SK-N-SH (cell line): ENCODE measurements around the gene MUC22. TPM values are rescaled to one million over a fixed set of nuclear protein-coding genes. Genes with fewer than 3 reads are reported as not detected.

ENCODE experiments used
- CTCF ChIA-PET: fragments of 300-600, 350-600 bp; formaldehyde crosslinking; extraction: SDS; loops from one replicate; lab custom pipeline; 2021; lab: Yijun Ruan, JAX
- POLR2A ChIA-PET: fragments of 350-600 bp; sonication (Branson Sonifier 250); formaldehyde crosslinking; extraction: SDS; loops from one replicate; lab custom pipeline; 2020; ENCODE audit warnings: antibody characterized with exemption, inconsistent platforms; lab: Yijun Ruan, JAX
- DNase-seq: peaks from one replicate; pipeline ENCODE4 v3.0.0; 2012
- H2AFZ ChIP-seq: fragments of 200-600 bp; sonication (generic); 2 replicates; pipeline ENCODE4 v1.8.1; 2016; ENCODE audit warnings: antibody characterized with exemption, mild to moderate bottlenecking, low read depth
- H3F3A ChIP-seq: fragments of 200-600 bp; sonication (generic); replicated peaks from 2 replicates; pipeline ENCODE3; 2016; ENCODE audit warnings: antibody characterized with exemption, mild to moderate bottlenecking; ENCODE audit not compliant: insufficient read depth
- H3K27ac ChIP-seq, 2 experiments: fragments of 200-500 bp in 1 of 2; fragments of 200-600 bp in 1 of 2; sonication (Bioruptor generic) in 1 of 2; sonication (generic), shearing (Covaris generic) in 1 of 2; 2 replicates each; pipeline versions ENCODE4 v1.5.1 to v1.6.1; 2014 to 2016; ENCODE audit warnings: low read depth in 2 of 2, inconsistent platforms in 1 of 2, low read length in 1 of 2, mild to moderate bottlenecking in 1 of 2, mixed read lengths in 1 of 2
- H3K27me3 ChIP-seq: fragments of 200-600 bp; sonication (generic), shearing (Covaris generic); 2 replicates; pipeline ENCODE4 v1.6.1; 2016; ENCODE audit warnings: mixed run types; ENCODE audit not compliant: insufficient read depth
- H3K36me3 ChIP-seq, 2 experiments: fragments of 200-500 bp in 1 of 2; fragments of 200-600 bp in 1 of 2; sonication (Bioruptor generic) in 1 of 2; sonication (generic) in 1 of 2; replicated peaks in 1 of 2; 2 replicates each; pipeline versions ENCODE3 to v1.5.1; 2014 to 2016; ENCODE audit warnings: low read length in 1 of 2, mild to moderate bottlenecking in 1 of 2; ENCODE audit not compliant: insufficient read depth in 2 of 2, control insufficient read depth in 1 of 2
- H3K4me1 ChIP-seq, 2 experiments: fragments of 200-500 bp in 1 of 2; fragments of 200-600 bp in 1 of 2; sonication (Bioruptor generic) in 1 of 2; sonication (generic), shearing (Covaris generic) in 1 of 2; 2 replicates each; pipeline versions ENCODE4 v1.5.1 to v1.6.1; 2014 to 2016; ENCODE audit warnings: low read depth in 1 of 2, low read length in 1 of 2, mixed run types in 1 of 2; ENCODE audit not compliant: insufficient read depth in 2 of 2, control insufficient read depth in 1 of 2
- H3K4me2 ChIP-seq: fragments of 200-600 bp; sonication (generic), shearing (Covaris generic); 2 replicates; pipeline ENCODE4 v1.6.1; 2017; ENCODE audit warnings: mixed run types
- H3K4me3 ChIP-seq, 2 experiments: fragments of 200-500 bp in 1 of 2; fragments of 200-600 bp in 1 of 2; sonication (Bioruptor generic) in 1 of 2; sonication (generic), shearing (Covaris generic) in 1 of 2; 2 replicates each; pipeline versions ENCODE4 v1.5.1 to v1.8.1; 2014 to 2016; ENCODE audit warnings: low read depth in 2 of 2, inconsistent platforms in 1 of 2, low read length in 1 of 2, mild to moderate bottlenecking in 1 of 2, mixed read lengths in 1 of 2, moderate library complexity in 1 of 2
- H3K79me2 ChIP-seq: fragments of 200-600 bp; sonication (generic); 2 replicates; pipeline ENCODE4 v1.8.1; 2017; ENCODE audit warnings: mild to moderate bottlenecking; ENCODE audit not compliant: insufficient read depth
- H3K9ac ChIP-seq: fragments of 200-600 bp; sonication (generic); 2 replicates; pipeline ENCODE4 v1.6.1; 2017; ENCODE audit warnings: mixed run types
- H3K9me2 ChIP-seq: fragments of 200-600 bp; sonication (generic); 2 replicates; pipeline ENCODE4 v1.6.1; 2017; ENCODE audit warnings: mixed run types
- H3K9me3 ChIP-seq: fragments of 200-600 bp; sonication (generic); 2 replicates; pipeline ENCODE4 v1.6.1; 2017; ENCODE audit warnings: mixed run types, mild to moderate bottlenecking, moderate library complexity
- H4K20me1 ChIP-seq: fragments of 200-600 bp; sonication (generic); 2 replicates; pipeline ENCODE4 v1.6.1; 2017; ENCODE audit warnings: mild to moderate bottlenecking, mixed run types; ENCODE audit not compliant: insufficient read depth
- CHD2 ChIP-seq: fragments of 150-350 bp; IDR thresholded peaks from 2 replicates; pipeline ENCODE4 v1.6.1; 2018; ENCODE audit warnings: low read length; ENCODE audit not compliant: partially characterized antibody
- EP300 ChIP-seq, 2 experiments: IDR thresholded peaks; 2 replicates each; pipeline versions ENCODE4 v1.4.0 to v1.6.1; 2012; ENCODE audit warnings: borderline replicate concordance in 1 of 2, low read depth in 1 of 2, low read length in 1 of 2
- EZH2phosphoT487 ChIP-seq: fragments of 200-600 bp; sonication (generic); IDR thresholded peaks from 2 replicates; pipeline ENCODE4 v1.6.1; 2017; ENCODE audit warnings: low read depth, mixed run types, mild to moderate bottlenecking, antibody characterized with exemption, moderate library complexity, borderline replicate concordance
- FOSL2 ChIP-seq: IDR thresholded peaks from 2 replicates; pipeline ENCODE4 v1.4.0; 2012; ENCODE audit warnings: low read depth, mild to moderate bottlenecking, moderate library complexity, borderline replicate concordance
- FOXJ3 ChIP-seq: sonication (generic); formaldehyde crosslinking; IDR thresholded peaks from 2 replicates; pipeline ENCODE4 v1.5.1; 2020; ENCODE audit warnings: mild to moderate bottlenecking, missing genetic modification reagents
- FOXM1 ChIP-seq: IDR thresholded peaks from 2 replicates; pipeline ENCODE4 v1.4.0; 2012; ENCODE audit warnings: low read depth, mild to moderate bottlenecking
- GABPA ChIP-seq: IDR thresholded peaks from 2 replicates; pipeline ENCODE4 v1.4.0; 2012; ENCODE audit warnings: low read depth, mild to moderate bottlenecking
- GATA2 ChIP-seq: sonication (generic); formaldehyde crosslinking; IDR thresholded peaks from 2 replicates; pipeline ENCODE4 v1.5.0; 2020; ENCODE audit warnings: mild to moderate bottlenecking, missing genetic modification reagents
- JUND ChIP-seq: IDR thresholded peaks from 2 replicates; pipeline ENCODE4 v1.4.0; 2012
- MEF2A ChIP-seq: IDR thresholded peaks from 2 replicates; pipeline ENCODE4 v1.4.0; 2012; ENCODE audit warnings: low read depth, borderline replicate concordance
- MXI1 ChIP-seq: IDR thresholded peaks from 2 replicates; pipeline ENCODE4 v1.6.1; 2012; ENCODE audit warnings: mild to moderate bottlenecking, low read depth, low read length, improper control_type of control experiment
- NFIC ChIP-seq: IDR thresholded peaks from 2 replicates; pipeline ENCODE4 v1.4.0; 2012; ENCODE audit warnings: borderline replicate concordance
- NRF1 ChIP-seq: IDR thresholded peaks from 2 replicates; pipeline ENCODE4 v1.6.1; 2012; ENCODE audit warnings: low read depth, mild to moderate bottlenecking, low read length
- POLR2AphosphoS5 ChIP-seq: IDR thresholded peaks from 2 replicates; pipeline ENCODE4 v1.6.1; 2012; ENCODE audit warnings: low read depth, low read length
- RAD21 ChIP-seq: IDR thresholded peaks from 2 replicates; pipeline ENCODE4 v1.6.1; 2012; ENCODE audit warnings: mild to moderate bottlenecking, low read length
- RCOR1 ChIP-seq: fragments of 150-350 bp; IDR thresholded peaks from 2 replicates; pipeline ENCODE4 v1.6.1; 2017; ENCODE audit warnings: antibody characterized with exemption, low read length
- RFX5 ChIP-seq: IDR thresholded peaks from 2 replicates; pipeline ENCODE4 v1.6.1; 2012; ENCODE audit warnings: mild to moderate bottlenecking, improper control_type of control experiment, low read length
- RXRA ChIP-seq: IDR thresholded peaks from 2 replicates; pipeline ENCODE4 v1.4.0; 2012; ENCODE audit warnings: low read depth, mild to moderate bottlenecking, borderline replicate concordance
- SMC3 ChIP-seq: IDR thresholded peaks from 2 replicates; pipeline ENCODE4 v1.6.1; 2012; ENCODE audit warnings: low read depth, low read length, improper control_type of control experiment
- TAF1 ChIP-seq: IDR thresholded peaks from 2 replicates; pipeline ENCODE4 v1.6.1; 2012; ENCODE audit warnings: low read depth, mild to moderate bottlenecking, low read length, moderate library complexity, borderline replicate concordance
- TCF12 ChIP-seq: IDR thresholded peaks from 2 replicates; pipeline ENCODE4 v1.4.0; 2012
- TEAD4 ChIP-seq: IDR thresholded peaks from 2 replicates; pipeline ENCODE4 v1.4.0; 2012; ENCODE audit warnings: mild to moderate bottlenecking, borderline replicate concordance; ENCODE audit not compliant: insufficient read depth
- YY1 ChIP-seq: IDR thresholded peaks from 2 replicates; pipeline ENCODE4 v1.4.0; 2012; ENCODE audit warnings: low read depth, mild to moderate bottlenecking
- WGBS: methylation state at CpG from one replicate; pipeline ENCODE4 v1.1.6; 2017; ENCODE audit warnings: low lambda C conversion rate; 5-methylcytosine and 5-hydroxymethylcytosine counted together
- polyA plus RNA-seq, 3 experiments: library from polyadenylated mRNA; depleted of rRNA; stranded (reverse); fragments of >200 nt; gene quantifications; 2 replicates each; pipeline ENCODE4 v1.2.3, GENCODE V29; 2012
- TF ChIP-seq, protein P1 (sequence below): IDR thresholded peaks from 2 replicates; pipeline ENCODE4 v1.4.0; 2012; ENCODE audit warnings: low read depth, borderline replicate concordance
- TF ChIP-seq, protein P2 (sequence below): IDR thresholded peaks from 2 replicates; pipeline ENCODE4 v1.4.0; 2012; ENCODE audit warnings: low read depth, borderline replicate concordance
- TF ChIP-seq, protein P3 (sequence below): fragments of 200-600 bp; sonication (generic); IDR thresholded peaks from 2 replicates; pipeline ENCODE4 v1.6.1; 2017; ENCODE audit warnings: antibody characterized with exemption, mild to moderate bottlenecking, moderate library complexity
- TF ChIP-seq, protein P4 (sequence below): IDR thresholded peaks from 2 replicates; pipeline ENCODE4 v1.4.0; 2012; ENCODE audit warnings: low read depth
- TF ChIP-seq, protein P5 (sequence below): fragments of 150-350 bp; IDR thresholded peaks from 2 replicates; pipeline ENCODE4 v1.6.1; 2016; ENCODE audit warnings: mild to moderate bottlenecking, low read depth, low read length

Gene MUC22
- polyA plus RNA-seq, 1 of the 3 experiments (the other 2 are of a cell fraction) = 0.12 TPM

DNA sequence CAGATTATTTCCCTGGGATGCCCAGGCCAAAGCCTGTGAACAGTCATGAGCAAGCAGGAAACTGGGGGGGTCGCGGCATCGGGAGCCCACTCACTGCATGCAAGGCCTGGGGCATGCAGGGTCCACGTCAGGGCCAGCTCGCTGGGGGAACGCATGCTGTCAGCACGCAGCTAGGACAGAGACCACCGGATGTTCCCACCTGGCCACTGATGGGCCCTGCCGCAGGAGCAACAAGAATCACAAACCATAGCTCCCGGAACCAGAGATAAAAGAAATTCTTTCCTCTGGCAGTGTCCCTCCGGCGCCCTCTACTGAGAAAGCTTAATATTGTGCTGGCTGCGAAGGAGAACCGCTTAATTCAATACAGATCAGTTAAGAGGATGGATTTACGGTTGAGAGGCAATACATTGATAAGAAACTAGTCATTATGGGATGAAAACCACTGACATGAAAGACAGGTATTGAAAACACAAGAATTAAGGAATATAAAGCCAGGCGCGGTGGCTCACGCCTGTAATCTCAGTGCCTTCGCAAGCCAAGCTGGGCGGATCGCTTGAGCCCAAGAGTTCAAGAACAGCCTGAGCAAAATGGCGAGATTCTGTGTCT, 69.5 kb downstream of the MUC22 start:
- peak overlapping the region in 1 of 2 experiments; percentile 21; a peak in 2 of 4 replicates for H3K4me3 ChIP-seq
- peak overlapping the region; percentile 35; the same call in 1 of the 2 replicates for H3K4me2 ChIP-seq
- no peaks in the 10 kb centered on the region for H3K9me2 ChIP-seq
- H3K4me1 ChIP-seq = peaks cover 0 to 3% of the 10 kb centered on the region in 2 experiments; a peak in 1 of 4 replicates
- 22% methylated on average over 20 of the region's 22 CpGs for WGBS
- H3K27ac ChIP-seq = no peak overlapping the region
- peak; percentile 62 for DNase-seq
- no peak overlapping the region for H3K9ac ChIP-seq
- H3K9me3 ChIP-seq = no peaks in the 10 kb centered on the region
- H3K36me3 ChIP-seq = no peaks in the 10 kb centered on the region
- no peaks in the 10 kb centered on the region for H4K20me1 ChIP-seq
- H3F3A ChIP-seq = peaks cover 3% of the 10 kb centered on the region
- peak overlapping the region; percentile 54 for H2AFZ ChIP-seq
- H3K79me2 ChIP-seq = no peaks in the 10 kb centered on the region
- CTCF ChIA-PET = interaction anchor here (0.5 to 5.9 kb wide), 49 partner anchors 8 to 598 kb away, joined by 3 to 86 read pairs (median 4); partner anchors contain the start of genes GTF2H4, MUCL3 and VARS2
- POLR2A ChIA-PET = interaction anchor here (0.9 kb wide), 1 partner anchor 166 kb away, joined by 4 read pairs; the partner anchor contains the start of gene VARS2
- no peaks in the 10 kb centered on the region for H3K27me3 ChIP-seq
- no peak for TF ChIP-seq YY1
- no peak for TF ChIP-seq FOXJ3
- peak; percentile 47; the same call in 1 of the 2 replicates for TF ChIP-seq TAF1
- peak; percentile 72 for TF ChIP-seq RAD21
- TF ChIP-seq SMC3 = peak; percentile 61
- TF ChIP-seq CHD2 = no peak
- TF ChIP-seq, protein P1, sequence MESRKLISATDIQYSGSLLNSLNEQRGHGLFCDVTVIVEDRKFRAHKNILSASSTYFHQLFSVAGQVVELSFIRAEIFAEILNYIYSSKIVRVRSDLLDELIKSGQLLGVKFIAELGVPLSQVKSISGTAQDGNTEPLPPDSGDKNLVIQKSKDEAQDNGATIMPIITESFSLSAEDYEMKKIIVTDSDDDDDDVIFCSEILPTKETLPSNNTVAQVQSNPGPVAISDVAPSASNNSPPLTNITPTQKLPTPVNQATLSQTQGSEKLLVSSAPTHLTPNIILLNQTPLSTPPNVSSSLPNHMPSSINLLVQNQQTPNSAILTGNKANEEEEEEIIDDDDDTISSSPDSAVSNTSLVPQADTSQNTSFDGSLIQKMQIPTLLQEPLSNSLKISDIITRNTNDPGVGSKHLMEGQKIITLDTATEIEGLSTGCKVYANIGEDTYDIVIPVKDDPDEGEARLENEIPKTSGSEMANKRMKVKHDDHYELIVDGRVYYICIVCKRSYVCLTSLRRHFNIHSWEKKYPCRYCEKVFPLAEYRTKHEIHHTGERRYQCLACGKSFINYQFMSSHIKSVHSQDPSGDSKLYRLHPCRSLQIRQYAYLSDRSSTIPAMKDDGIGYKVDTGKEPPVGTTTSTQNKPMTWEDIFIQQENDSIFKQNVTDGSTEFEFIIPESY = no peak
- no peak for TF ChIP-seq FOSL2
- peak; percentile 29; the same call in 1 of the 2 replicates for TF ChIP-seq TCF12
- TF ChIP-seq, protein P2, sequence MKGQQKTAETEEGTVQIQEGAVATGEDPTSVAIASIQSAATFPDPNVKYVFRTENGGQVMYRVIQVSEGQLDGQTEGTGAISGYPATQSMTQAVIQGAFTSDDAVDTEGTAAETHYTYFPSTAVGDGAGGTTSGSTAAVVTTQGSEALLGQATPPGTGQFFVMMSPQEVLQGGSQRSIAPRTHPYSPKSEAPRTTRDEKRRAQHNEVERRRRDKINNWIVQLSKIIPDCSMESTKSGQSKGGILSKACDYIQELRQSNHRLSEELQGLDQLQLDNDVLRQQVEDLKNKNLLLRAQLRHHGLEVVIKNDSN = no peak
- no peak; the same call in 1 of the 2 replicates for TF ChIP-seq MXI1
- TF ChIP-seq EP300 (IDR thresholded peaks at IDR 0.05; ENCODE audit: borderline replicate concordance in 1 of 2, low read depth in 1 of 2, low read length in 1 of 2) = no peak
- no peak for TF ChIP-seq NFIC
- TF ChIP-seq, protein P3, sequence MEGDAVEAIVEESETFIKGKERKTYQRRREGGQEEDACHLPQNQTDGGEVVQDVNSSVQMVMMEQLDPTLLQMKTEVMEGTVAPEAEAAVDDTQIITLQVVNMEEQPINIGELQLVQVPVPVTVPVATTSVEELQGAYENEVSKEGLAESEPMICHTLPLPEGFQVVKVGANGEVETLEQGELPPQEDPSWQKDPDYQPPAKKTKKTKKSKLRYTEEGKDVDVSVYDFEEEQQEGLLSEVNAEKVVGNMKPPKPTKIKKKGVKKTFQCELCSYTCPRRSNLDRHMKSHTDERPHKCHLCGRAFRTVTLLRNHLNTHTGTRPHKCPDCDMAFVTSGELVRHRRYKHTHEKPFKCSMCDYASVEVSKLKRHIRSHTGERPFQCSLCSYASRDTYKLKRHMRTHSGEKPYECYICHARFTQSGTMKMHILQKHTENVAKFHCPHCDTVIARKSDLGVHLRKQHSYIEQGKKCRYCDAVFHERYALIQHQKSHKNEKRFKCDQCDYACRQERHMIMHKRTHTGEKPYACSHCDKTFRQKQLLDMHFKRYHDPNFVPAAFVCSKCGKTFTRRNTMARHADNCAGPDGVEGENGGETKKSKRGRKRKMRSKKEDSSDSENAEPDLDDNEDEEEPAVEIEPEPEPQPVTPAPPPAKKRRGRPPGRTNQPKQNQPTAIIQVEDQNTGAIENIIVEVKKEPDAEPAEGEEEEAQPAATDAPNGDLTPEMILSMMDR = peak; percentile 89
- TF ChIP-seq JUND = no peak
- no peak for TF ChIP-seq RFX5
- no peak for TF ChIP-seq GABPA
- no peak for TF ChIP-seq MEF2A
- TF ChIP-seq, protein P4, sequence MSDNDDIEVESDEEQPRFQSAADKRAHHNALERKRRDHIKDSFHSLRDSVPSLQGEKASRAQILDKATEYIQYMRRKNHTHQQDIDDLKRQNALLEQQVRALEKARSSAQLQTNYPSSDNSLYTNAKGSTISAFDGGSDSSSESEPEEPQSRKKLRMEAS = no peak
- TF ChIP-seq TEAD4 = no peak
- no peak for TF ChIP-seq FOXM1
- no peak for TF ChIP-seq GATA2 (CRISPR knock-in tag)
- no peak for TF ChIP-seq NRF1
- no peak for TF ChIP-seq RCOR1
- no peak for TF ChIP-seq POLR2AphosphoS5
- TF ChIP-seq RXRA = no peak
- TF ChIP-seq, protein P5, sequence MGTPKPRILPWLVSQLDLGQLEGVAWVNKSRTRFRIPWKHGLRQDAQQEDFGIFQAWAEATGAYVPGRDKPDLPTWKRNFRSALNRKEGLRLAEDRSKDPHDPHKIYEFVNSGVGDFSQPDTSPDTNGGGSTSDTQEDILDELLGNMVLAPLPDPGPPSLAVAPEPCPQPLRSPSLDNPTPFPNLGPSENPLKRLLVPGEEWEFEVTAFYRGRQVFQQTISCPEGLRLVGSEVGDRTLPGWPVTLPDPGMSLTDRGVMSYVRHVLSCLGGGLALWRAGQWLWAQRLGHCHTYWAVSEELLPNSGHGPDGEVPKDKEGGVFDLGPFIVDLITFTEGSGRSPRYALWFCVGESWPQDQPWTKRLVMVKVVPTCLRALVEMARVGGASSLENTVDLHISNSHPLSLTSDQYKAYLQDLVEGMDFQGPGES = no peak
- no peak for TF ChIP-seq EZH2phosphoT487
